Thoracic aorta (tissue), 2 donors: Measurements from ENCODE around the gene KHSRP. TPM values are rescaled to one million over a fixed set of nuclear protein-coding genes. Genes with fewer than 3 reads are reported as not detected.
"Not testable (repeated sequence)": the region's sequence is repeated elsewhere in the genome, so short reads cannot be mapped to it uniquely, and the experiment has no call there.

Experiments used
- ATAC-seq: fragments of 150-250 bp; one replicate; pipeline ENCODE4 v1.8.0; 2017; ENCODE audit warnings: low read depth; ENCODE audit not compliant: insufficient number of reproducible peaks, low FRiP score
- DNase-seq: peaks from one replicate; pipeline ENCODE4 v3.0.0-alpha.2; 2020; ENCODE audit warnings: low spot score
- H3K27ac ChIP-seq, 2 donors: fragments of 200-600 bp; sonication (generic); 1 replicate in 1 of 2; 2 replicates in 1 of 2; pipeline ENCODE4 v1.5.1; 2016; ENCODE audit warnings: mild to moderate bottlenecking in 2 of 2, moderate library complexity in 2 of 2
- H3K27me3 ChIP-seq: fragments of 200-600 bp; sonication (generic); replicated peaks from 2 replicates; pipeline ENCODE4 v1.6.0; 2016; ENCODE audit warnings: mild to moderate bottlenecking; ENCODE audit not compliant: insufficient read depth
- H3K36me3 ChIP-seq: fragments of 200-600 bp; sonication (generic); one replicate; pipeline ENCODE4 v1.5.1; 2016
- H3K4me1 ChIP-seq, 2 donors: fragments of 200-600 bp; sonication (generic); 1 replicate in 1 of 2; 2 replicates in 1 of 2; pipeline versions ENCODE4 v1.5.1 to v1.6.0; 2016; ENCODE audit warnings: low read depth in 2 of 2, mild to moderate bottlenecking in 1 of 2; ENCODE audit not compliant: control insufficient read depth in 1 of 2
- H3K4me3 ChIP-seq: fragments of 200-600 bp; sonication (generic); 2 replicates; pipeline ENCODE4 v1.5.1; 2016; ENCODE audit warnings: mild to moderate bottlenecking
- H3K9me3 ChIP-seq: fragments of 200-600 bp; sonication (generic); 2 replicates; pipeline ENCODE4 v1.5.1; 2016
- CTCF ChIP-seq: fragments of 200-600 bp; sonication (generic); IDR thresholded peaks from one replicate; pipeline ENCODE4 v1.5.1; 2019; ENCODE audit warnings: antibody characterized with exemption
- total RNA-seq, 2 donors: library from RNA; depleted of rRNA; stranded (reverse); fragments of >200 nt; gene quantifications; one replicate each; pipeline versions ENCODE4 v1.1.0 to v1.2.3, GENCODE V29; 2016

The KHSRP gene
- total RNA-seq, 2 donors from 2014 or later = 98.4 to 111 TPM

- Histone ChIP-seq H3K4me1 (no peaks in the 10 kb centered on the region), H3K36me3 (no peaks in the 10 kb centered on the region), H3K27me3 (no peaks in the 10 kb centered on the region), H3K27ac (no peak overlapping the region), H3K9me3 (no peaks in the 10 kb centered on the region), H3K4me3 (no peak overlapping the region)
- DNase-seq (no peak), ATAC-seq (no peak)
- TF ChIP-seq CTCF = no peak
Measured at GRCh38 chr19:6429419-6430221, 5.0 kb upstream of the KHSRP start.

GRCh38 chr19:6428692-6429418 lies 4.2 kb upstream of the KHSRP start:
- not testable (repeated sequence) for ATAC-seq, H3K9me3 ChIP-seq, DNase-seq, H3K27ac ChIP-seq, H3K4me1 ChIP-seq, H3K36me3 ChIP-seq, H3K4me3 ChIP-seq, H3K27me3 ChIP-seq

DNA sequence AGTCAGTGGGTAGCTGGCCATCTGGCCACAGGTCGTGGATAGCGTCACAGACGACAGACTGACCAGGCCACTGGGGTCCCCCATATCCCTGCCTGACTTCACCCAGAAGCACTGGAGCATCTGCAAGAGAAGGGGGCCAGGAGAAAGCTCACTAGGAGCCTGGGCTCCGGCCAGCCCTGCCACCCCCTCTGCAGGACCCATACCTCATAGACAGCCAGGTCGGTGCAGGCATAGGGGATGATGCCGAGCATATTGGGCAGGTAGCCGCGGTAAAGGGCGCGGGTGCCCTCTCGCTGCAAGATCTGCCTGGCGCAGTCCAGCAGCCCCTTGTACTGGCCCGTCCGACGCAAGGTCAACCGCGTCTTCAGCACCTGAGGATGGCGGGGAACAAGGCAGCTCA lies 2.5 kb upstream of the KHSRP start:
- DNase-seq (no peak), ATAC-seq (no peak)
- Histone ChIP-seq H3K27ac (no peak overlapping the region), H3K9me3 (no peaks in the 10 kb centered on the region), H3K4me3 (no peak overlapping the region), H3K36me3 (no peaks in the 10 kb centered on the region), H3K27me3 (no peaks in the 10 kb centered on the region), H3K4me1 (peaks cover 10 to 18% of the 10 kb centered on the region in 2 donors)
- no peak for TF ChIP-seq CTCF

DNA sequence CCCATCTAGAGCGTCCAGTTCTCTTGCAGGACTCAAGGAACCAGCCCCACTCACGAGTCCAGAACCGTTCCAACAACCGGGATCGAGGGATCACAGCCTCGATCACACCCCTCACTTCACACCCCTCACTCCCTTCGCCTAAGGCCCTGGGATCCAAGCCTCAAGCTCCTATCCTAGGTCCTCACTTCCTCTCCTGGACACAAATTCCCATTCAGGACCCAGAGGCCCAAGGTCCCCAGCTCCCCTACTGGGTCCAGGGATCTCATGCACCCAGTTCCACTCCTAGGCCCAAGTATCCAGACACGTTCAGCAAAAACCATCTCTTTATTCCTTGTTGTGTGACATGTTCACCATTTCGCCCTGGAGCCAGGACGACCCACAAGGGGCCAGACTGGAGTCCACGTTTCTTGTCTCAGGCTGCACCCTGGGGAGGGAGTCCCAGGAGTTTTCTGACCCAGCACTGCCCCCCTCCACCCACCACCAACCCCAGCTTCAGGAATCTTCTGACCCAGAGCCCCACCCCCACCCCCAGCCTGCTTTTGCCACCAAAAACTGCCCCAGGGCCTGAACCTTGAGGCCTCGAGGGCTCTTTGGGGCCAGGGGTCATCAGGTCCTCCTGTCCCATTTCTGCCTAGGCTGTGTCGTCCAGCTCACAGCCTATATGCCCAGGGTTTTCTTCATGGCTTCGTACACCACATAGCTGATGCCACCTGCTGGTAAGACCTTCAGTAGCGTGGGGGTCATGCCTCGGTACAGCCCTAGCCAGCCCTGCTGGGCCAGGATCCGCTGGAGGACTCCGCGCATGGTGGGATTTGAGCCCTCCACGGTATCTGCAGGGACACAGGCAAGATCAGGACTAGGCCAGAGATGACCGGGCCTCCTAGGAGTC lies 1.4 kb upstream of the KHSRP start:
- Histone ChIP-seq H3K27ac (peak overlapping the region; percentile 64 to 68), H3K27me3 (no peaks in the 10 kb centered on the region), H3K4me1 (peaks cover 11 to 26% of the 10 kb centered on the region in 2 donors), H3K4me3 (peak overlapping the region; percentile 47), H3K9me3 (no peaks in the 10 kb centered on the region), H3K36me3 (peaks cover 3% of the 10 kb centered on the region)
- DNase-seq = no peak
- TF ChIP-seq CTCF = no peak
- ATAC-seq = no peak

DNA sequence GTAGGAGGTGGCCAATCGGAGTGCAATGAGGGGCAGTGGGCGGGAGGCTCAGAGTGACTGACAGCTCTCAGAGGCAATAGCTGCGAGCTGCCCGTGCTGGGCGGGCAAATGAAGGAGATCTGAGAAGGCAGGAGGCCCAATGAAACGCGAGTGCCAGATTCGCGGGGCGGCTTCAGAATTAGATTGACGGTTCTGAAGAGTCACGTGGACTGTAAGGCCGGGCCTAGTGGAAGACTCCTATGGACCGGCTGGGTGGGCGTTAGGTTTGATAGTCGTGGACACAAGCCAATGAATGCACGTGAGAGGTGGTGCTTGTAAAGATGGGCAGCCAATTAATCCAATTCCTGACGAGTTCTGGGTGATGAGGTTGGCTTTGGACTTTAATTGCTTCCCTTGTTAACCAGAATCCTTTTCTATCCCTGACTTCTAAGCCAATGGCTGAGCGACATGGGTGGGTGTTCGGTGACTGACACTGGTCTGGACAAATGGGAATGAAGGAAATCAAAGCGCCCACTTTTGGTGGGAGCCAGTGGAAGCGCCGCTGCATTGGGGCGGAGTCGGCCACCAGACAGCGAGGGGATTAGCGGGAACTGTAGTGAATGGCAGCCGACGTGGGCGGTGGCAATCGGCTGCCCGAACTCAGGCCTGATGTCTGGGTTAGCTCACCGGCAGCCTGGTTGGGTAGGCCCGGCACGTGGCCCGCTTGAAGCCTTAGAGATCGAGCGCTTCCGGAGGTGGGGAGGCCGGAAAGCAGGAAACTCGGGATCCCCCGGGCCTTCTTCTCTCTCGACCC lies 524 bp upstream of the KHSRP start:
- Histone ChIP-seq H3K9me3 (no peaks in the 10 kb centered on the region), H3K36me3 (peaks cover 11% of the 10 kb centered on the region), H3K4me3 (peak overlapping the region; percentile 47), H3K4me1 (peaks cover 11 to 26% of the 10 kb centered on the region in 2 donors), H3K27ac (peak overlapping the region; percentile 64 to 68), H3K27me3 (no peaks in the 10 kb centered on the region)
- no peak for TF ChIP-seq CTCF
- peak; percentile 97 for ATAC-seq
- DNase-seq = peak; percentile 100
